ENCODE data around the gene DIP2A.
A peak's percentile ranks its signal among the peaks of the same experiment; 100 is the strongest.
"Not testable (repeated sequence)": the region's sequence is repeated elsewhere in the genome, so short reads cannot be mapped to it uniquely, and the experiment has no call there.

DIP2A gene

GRCh38 chr21:46555225-46555617 is 96.5 kb downstream of the DIP2A start:
- DNase-seq (ENCODE audit: low read depth in 2 of 2), result no peak

DNA sequence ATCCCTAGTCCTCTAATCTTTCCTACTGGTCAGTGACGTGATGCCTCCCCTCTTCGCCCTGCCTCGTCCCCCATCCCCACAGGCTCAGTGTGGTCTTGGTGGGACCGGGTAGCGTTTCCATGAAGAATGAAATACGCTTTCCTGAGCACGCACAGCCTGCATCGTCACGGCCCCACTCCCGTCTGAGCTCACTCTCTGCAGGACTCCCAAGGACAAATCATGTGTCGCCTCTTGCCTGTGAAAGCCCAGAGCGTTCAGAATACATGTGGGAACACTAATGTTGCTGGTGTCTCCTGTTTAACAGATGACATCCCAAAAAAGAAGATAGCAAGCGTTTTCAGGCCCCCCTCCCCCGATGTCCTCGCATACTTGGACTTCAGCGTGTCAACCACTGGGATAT is 97.0 kb downstream of the DIP2A start:
- no peak for DNase-seq (ENCODE audit: low read depth in 2 of 2)

GRCh38 chr21:46556802-46557201 is 98.1 kb downstream of the DIP2A start:
- DNase-seq (ENCODE audit: low read depth in 2 of 2), result no peak

- DNase-seq (ENCODE audit: low read depth in 2 of 2), result no peak
Measured at GRCh38 chr21:46557469-46557868, 98.8 kb downstream of the DIP2A start.

DNA sequence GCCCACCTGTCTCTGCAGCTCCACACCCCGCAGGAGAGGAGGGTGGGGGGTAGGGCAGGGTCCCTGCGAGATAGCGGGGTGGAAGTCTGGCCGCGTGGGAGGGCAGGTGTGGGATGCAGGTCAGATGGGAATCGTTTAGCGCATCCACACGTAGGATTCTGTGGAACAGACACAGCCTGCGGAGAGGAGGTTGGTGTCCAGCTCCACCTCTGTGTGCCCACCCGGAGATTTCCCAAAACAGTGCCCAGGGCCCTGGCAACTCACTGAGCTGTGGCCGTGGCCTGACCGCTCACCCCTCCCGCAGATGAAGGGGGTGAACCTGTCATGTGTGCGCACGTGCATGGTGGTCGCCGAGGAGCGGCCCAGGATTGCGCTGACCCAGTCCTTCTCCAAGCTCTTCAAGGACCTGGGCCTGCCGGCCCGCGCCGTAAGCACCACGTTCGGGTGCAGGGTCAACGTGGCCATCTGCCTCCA is 99.3 kb downstream of the DIP2A start:
- no peak for DNase-seq (ENCODE audit: low read depth in 2 of 2)

GRCh38 chr21:46559291-46559983 is 100.7 kb downstream of the DIP2A start:
- peak; percentile 54 to 63 for DNase-seq (ENCODE audit: low read depth in 2 of 2)

GRCh38 chr21:46560568-46561444 is 102.1 kb downstream of the DIP2A start:
- no peak for DNase-seq (ENCODE audit: low read depth in 2 of 2)

GRCh38 chr21:46561445-46562090 is 102.9 kb downstream of the DIP2A start:
- no peak for DNase-seq (ENCODE audit: low read depth in 2 of 2)

- no peak for DNase-seq (ENCODE audit: low read depth in 2 of 2)
Measured at GRCh38 chr21:46562472-46562871, 103.8 kb downstream of the DIP2A start.

GRCh38 chr21:46562964-46563607 is 104.4 kb downstream of the DIP2A start:
- no peak for DNase-seq (ENCODE audit: low read depth in 2 of 2)

DNA sequence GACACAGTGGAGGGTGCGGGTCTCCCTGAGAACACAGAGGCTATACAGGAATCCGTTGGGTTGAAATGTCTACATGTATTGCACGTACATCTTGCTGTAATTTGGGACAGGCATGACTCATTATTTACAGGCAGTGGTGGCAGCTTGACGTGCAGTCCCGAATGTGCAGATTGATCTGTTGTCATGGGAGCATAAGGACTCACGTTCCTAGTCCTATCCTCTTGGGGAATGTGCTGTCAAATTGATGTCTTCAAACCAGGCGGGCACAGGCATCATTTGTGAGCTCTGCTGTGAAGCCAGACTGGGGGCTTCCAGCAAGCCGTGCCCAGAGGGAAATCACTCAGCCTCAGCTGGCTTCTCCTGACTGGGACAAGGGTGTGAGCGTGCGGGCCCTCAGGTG is 105.7 kb downstream of the DIP2A start:
- no peak for DNase-seq (ENCODE audit: low read depth in 2 of 2)

- DNase-seq (ENCODE audit: low read depth in 2 of 2), result no peak
Measured at GRCh38 chr21:46567348-46567747, 108.7 kb downstream of the DIP2A start.

DNA sequence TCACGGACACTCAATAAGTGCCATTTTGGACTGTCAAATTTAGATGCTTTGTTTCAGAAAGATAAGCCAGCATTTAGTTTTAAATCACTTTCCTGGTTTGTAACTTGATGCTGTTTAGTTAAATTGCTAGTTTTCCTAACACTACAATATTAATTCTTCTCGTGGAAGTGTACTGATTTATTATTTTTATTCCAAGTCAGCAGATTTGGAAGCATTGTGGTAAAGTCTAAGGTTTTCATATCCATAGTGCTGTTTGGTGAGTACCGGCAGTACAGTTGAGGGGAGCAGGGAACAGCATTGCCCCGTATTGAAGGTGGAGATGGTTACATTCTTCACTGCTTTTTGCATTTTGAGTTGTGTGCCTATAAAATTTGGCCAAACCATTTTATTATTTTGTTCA is 109.9 kb downstream of the DIP2A start:
- DNase-seq (ENCODE audit: low read depth in 2 of 2), result no peak

DNA sequence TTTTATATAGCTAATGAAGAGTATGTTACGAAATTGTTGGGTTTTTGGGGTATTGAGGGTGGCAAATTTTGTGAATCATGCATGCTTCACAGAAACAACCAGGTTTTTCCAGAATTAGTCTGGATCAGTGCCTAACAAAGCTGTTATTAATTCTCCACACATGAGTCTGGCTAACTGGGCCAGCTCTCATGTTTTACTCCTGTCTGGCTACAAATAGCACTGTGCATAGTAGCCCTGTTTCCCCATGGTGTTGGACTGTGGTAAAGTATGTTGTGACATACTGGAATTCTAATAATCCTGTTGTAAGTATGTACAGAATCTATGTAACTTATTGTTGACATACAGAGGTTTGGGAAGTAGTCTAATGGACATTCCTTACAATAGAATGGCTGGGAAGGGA is 110.4 kb downstream of the DIP2A start:
- DNase-seq (ENCODE audit: low read depth in 2 of 2), result no peak

GRCh38 chr21:46570119-46570518 is 111.4 kb downstream of the DIP2A start:
- DNase-seq (ENCODE audit: low read depth in 2 of 2), result no peak

- no peak for DNase-seq (ENCODE audit: low read depth in 2 of 2)
Measured at GRCh38 chr21:46570631-46571030, 111.9 kb downstream of the DIP2A start.

DNA sequence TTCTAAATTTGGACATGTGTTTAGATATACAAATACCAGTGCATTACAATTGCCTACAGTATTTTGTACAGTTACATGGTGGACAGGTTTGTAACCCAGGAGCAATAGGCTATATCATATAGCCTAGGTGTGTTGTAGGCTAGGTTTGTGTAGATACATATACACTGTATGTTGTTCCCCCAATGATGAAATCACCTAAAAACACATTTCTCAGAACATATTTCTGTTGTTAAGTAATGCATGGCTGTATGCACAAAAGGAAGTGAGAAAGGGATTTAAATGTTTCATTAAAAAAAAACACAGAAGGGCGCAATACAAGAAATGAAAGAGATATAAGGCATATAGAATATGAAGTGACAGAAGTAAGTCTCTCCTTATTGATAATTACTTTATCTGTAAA is 114.2 kb downstream of the DIP2A start:
- DNase-seq (ENCODE audit: low read depth in 2 of 2), result no peak

DNA sequence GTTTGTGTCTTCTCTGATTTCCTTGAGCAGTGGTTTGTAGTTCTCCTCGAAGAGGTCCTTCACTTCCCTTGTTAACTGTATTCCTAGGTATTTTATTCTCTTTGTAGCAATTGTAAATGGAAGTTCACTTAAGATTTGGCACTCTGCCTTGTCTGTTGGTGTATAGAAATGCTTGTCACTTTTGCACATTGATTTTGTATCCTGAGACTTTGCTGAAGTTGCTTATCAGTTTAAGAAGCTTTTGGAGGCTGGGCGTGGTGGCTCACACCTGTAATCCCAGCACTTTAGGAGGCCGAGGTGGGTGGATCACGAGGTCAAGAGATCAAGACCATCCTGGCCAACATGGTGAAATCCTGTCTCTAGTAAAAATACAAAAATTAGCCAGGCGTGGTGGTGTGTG is 119.1 kb downstream of the DIP2A start:
- DNase-seq (ENCODE audit: low read depth in 2 of 2), result not testable (repeated sequence)

GRCh38 chr21:46579394-46579793 is 120.7 kb downstream of the DIP2A start:
- not testable (repeated sequence) for DNase-seq (ENCODE audit: low read depth in 2 of 2)

DNA sequence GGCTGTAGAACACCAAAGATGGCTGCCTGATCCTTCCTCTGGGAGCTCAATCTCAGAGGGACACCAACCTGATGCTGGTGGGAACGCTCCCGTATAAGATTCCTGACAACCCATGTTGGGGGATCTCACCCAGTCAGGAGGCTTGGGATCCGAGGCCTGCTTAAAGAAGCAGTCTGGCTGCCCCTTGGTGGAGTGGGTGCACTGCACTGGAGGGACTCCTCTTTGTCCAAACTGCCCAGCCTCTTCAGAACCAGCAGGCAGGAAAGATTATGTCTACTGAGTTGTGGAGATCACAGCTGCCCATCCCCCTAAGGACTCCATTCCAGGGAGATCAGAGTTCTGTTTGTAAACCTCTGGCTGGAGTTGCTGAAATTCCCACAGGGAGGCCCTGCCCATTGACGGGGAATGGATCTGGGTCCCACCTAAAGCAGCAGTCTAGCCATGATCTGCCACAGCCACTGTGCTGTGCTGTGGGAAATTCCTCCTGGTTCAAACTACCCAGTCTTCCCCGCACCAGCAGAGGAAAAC is 123.2 kb downstream of the DIP2A start:
- DNase-seq (ENCODE audit: low read depth in 2 of 2), result no peak

DNA sequence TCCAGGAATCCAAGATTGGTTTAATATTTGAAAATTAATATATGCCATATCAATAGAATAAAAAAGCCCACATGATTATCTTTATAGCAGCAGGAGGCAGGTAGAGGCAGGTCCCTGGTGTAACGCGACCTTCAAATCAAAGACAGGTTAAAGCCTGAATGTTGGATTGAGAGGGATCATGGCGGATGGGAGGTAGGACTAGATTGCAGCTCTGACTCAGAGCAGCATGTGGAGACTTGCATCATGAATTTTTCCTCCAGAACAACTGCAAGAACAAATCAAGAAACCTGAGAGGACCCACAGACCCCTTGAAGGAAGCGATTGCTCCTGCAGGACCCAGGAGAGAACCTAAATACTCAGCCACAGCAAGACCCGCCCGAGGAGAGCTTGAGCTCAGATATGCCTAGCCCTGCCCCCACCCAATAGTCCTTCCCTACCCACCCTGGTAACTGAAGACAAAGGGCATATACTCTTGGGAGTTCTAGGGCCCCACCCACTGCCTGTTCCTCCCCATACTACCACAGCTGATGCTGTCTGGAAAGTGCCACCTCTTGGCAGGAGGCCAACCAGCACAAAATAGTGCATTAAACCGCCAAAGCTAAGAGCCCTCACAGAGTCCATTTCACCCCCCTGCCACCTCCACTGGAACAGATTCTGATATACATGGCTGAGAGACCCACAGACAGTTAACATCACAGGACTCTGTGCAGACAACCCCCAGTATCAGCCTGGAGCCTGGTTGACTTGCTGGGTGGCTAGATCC is 126.7 kb downstream of the DIP2A start:
- no peak for DNase-seq (ENCODE audit: low read depth in 2 of 2)
